ENCODE results near the gene MAGI1. TPM values are rescaled to one million over a fixed set of nuclear protein-coding genes. Genes with fewer than 3 reads are reported as not detected.

Gene MAGI1
- polyA plus RNA-seq, 1 of the 3 experiments (the other 2 are of a cell fraction) = 10.3 TPM

GRCh38 chr3:66033241-66034138, 5.2 kb downstream of the MAGI1 start:
- Histone ChIP-seq H3K4me1 (ENCODE audit: control insufficient read depth in 1 of 2, insufficient read depth in 2 of 2, low read depth in 1 of 2, low read length in 1 of 2) (peaks cover 0 to 18% of the 10 kb centered on the region in 2 experiments; a peak in 2 of 4 replicates), H3K27ac (ENCODE audit: low read depth in 2 of 2, low read length in 1 of 2) (no peak overlapping the region), H3K36me3 (replicated peaks in 1 of 2; ENCODE audit: control insufficient read depth in 1 of 2, insufficient read depth in 2 of 2, low read length in 1 of 2) (no peaks in the 10 kb centered on the region), H3K4me3 (ENCODE audit: low read depth in 2 of 2, low read length in 1 of 2) (no peak overlapping the region), H4K20me1 (ENCODE audit: insufficient read depth) (peaks cover 9% of the 10 kb centered on the region; the same call in 1 of the 2 replicates), H3F3A (replicated peaks; ENCODE audit: insufficient read depth) (no peaks in the 10 kb centered on the region), H3K9me2 (no peaks in the 10 kb centered on the region), H3K27me3 (ENCODE audit: insufficient read depth) (no peaks in the 10 kb centered on the region), H2AFZ (ENCODE audit: low read depth) (no peak overlapping the region), H3K79me2 (ENCODE audit: insufficient read depth) (peaks cover 100% of the 10 kb centered on the region), H3K9me3 (no peaks in the 10 kb centered on the region), H3K9ac (no peak overlapping the region), H3K4me2 (no peak overlapping the region)
- TF ChIP-seq, protein P1, sequence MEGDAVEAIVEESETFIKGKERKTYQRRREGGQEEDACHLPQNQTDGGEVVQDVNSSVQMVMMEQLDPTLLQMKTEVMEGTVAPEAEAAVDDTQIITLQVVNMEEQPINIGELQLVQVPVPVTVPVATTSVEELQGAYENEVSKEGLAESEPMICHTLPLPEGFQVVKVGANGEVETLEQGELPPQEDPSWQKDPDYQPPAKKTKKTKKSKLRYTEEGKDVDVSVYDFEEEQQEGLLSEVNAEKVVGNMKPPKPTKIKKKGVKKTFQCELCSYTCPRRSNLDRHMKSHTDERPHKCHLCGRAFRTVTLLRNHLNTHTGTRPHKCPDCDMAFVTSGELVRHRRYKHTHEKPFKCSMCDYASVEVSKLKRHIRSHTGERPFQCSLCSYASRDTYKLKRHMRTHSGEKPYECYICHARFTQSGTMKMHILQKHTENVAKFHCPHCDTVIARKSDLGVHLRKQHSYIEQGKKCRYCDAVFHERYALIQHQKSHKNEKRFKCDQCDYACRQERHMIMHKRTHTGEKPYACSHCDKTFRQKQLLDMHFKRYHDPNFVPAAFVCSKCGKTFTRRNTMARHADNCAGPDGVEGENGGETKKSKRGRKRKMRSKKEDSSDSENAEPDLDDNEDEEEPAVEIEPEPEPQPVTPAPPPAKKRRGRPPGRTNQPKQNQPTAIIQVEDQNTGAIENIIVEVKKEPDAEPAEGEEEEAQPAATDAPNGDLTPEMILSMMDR (IDR thresholded peaks at IDR 0.05) = no peak
- TF ChIP-seq, protein P2, sequence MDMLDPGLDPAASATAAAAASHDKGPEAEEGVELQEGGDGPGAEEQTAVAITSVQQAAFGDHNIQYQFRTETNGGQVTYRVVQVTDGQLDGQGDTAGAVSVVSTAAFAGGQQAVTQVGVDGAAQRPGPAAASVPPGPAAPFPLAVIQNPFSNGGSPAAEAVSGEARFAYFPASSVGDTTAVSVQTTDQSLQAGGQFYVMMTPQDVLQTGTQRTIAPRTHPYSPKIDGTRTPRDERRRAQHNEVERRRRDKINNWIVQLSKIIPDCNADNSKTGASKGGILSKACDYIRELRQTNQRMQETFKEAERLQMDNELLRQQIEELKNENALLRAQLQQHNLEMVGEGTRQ (IDR thresholded peaks at IDR 0.05; ENCODE audit: borderline replicate concordance, low read depth, low read length) = no peak
- TF ChIP-seq ELF1 (IDR thresholded peaks at IDR 0.05) = no peak
- TF ChIP-seq, protein P3, sequence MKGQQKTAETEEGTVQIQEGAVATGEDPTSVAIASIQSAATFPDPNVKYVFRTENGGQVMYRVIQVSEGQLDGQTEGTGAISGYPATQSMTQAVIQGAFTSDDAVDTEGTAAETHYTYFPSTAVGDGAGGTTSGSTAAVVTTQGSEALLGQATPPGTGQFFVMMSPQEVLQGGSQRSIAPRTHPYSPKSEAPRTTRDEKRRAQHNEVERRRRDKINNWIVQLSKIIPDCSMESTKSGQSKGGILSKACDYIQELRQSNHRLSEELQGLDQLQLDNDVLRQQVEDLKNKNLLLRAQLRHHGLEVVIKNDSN (IDR thresholded peaks at IDR 0.05; ENCODE audit: borderline replicate concordance, low read depth) = no peak
- no peak for TF ChIP-seq YY1 (IDR thresholded peaks at IDR 0.05; ENCODE audit: low read depth)
- no peak for DNase-seq
- POLR2A ChIA-PET = no interaction called here
- CTCF ChIA-PET = interaction anchor here (1.1 kb wide), 1 partner anchor 38 kb away, joined by 3 read pairs; no protein-coding TSS in a partner anchor
- WGBS (ENCODE audit: low lambda C conversion rate) = 86% methylated on average over 3 of the region's 3 CpGs

GRCh38 chr3:66031102-66031698, 7.5 kb downstream of the MAGI1 start:
- peaks cover 96% of the 10 kb centered on the region for H3K79me2 ChIP-seq (ENCODE audit: insufficient read depth)
- no peak for TF ChIP-seq NRF1 (IDR thresholded peaks at IDR 0.05; ENCODE audit: low read depth, low read length)
- no peak for TF ChIP-seq NFIC (IDR thresholded peaks at IDR 0.05; ENCODE audit: borderline replicate concordance)
- TF ChIP-seq JUND (IDR thresholded peaks at IDR 0.05) = no peak
- TF ChIP-seq ELF1 (IDR thresholded peaks at IDR 0.05) = no peak
- TF ChIP-seq, protein P4, sequence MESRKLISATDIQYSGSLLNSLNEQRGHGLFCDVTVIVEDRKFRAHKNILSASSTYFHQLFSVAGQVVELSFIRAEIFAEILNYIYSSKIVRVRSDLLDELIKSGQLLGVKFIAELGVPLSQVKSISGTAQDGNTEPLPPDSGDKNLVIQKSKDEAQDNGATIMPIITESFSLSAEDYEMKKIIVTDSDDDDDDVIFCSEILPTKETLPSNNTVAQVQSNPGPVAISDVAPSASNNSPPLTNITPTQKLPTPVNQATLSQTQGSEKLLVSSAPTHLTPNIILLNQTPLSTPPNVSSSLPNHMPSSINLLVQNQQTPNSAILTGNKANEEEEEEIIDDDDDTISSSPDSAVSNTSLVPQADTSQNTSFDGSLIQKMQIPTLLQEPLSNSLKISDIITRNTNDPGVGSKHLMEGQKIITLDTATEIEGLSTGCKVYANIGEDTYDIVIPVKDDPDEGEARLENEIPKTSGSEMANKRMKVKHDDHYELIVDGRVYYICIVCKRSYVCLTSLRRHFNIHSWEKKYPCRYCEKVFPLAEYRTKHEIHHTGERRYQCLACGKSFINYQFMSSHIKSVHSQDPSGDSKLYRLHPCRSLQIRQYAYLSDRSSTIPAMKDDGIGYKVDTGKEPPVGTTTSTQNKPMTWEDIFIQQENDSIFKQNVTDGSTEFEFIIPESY (IDR thresholded peaks at IDR 0.05; ENCODE audit: borderline replicate concordance, low read depth) = no peak
- no peak for TF ChIP-seq RAD21 (IDR thresholded peaks at IDR 0.05; ENCODE audit: low read length)
- no peak for TF ChIP-seq EP300 (IDR thresholded peaks at IDR 0.05; ENCODE audit: borderline replicate concordance in 1 of 2, low read depth in 1 of 2, low read length in 1 of 2)
- TF ChIP-seq, protein P5, sequence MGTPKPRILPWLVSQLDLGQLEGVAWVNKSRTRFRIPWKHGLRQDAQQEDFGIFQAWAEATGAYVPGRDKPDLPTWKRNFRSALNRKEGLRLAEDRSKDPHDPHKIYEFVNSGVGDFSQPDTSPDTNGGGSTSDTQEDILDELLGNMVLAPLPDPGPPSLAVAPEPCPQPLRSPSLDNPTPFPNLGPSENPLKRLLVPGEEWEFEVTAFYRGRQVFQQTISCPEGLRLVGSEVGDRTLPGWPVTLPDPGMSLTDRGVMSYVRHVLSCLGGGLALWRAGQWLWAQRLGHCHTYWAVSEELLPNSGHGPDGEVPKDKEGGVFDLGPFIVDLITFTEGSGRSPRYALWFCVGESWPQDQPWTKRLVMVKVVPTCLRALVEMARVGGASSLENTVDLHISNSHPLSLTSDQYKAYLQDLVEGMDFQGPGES (IDR thresholded peaks at IDR 0.05; ENCODE audit: low read depth, low read length) = no peak
- TF ChIP-seq, protein P2 (IDR thresholded peaks at IDR 0.05; ENCODE audit: borderline replicate concordance, low read depth, low read length) = no peak
- TF ChIP-seq TAF1 (IDR thresholded peaks at IDR 0.05; ENCODE audit: borderline replicate concordance, low read depth, low read length) = no peak
- TF ChIP-seq, protein P1 (IDR thresholded peaks at IDR 0.05) = no peak

More at GRCh38 chr3:66031102-66031698, 7.5 kb downstream of the MAGI1 start:
- no peaks in the 10 kb centered on the region for H3K9me2 ChIP-seq
- H3K9me3 ChIP-seq = no peaks in the 10 kb centered on the region
- ChIA-PET POLR2A (no interaction called here), CTCF (interaction anchor here (2.0 kb wide), 1 partner anchor 108 kb away, joined by 7 read pairs; no protein-coding TSS in a partner anchor)
- H3K27ac ChIP-seq (ENCODE audit: low read depth in 2 of 2, low read length in 1 of 2) = no peak overlapping the region
- no peak overlapping the region for H3K4me2 ChIP-seq
- no peak overlapping the region for H3K9ac ChIP-seq
- no peak overlapping the region for H2AFZ ChIP-seq (ENCODE audit: low read depth)
- no peaks in the 10 kb centered on the region for H3F3A ChIP-seq (replicated peaks; ENCODE audit: insufficient read depth)
- no peak overlapping the region for H3K4me3 ChIP-seq (ENCODE audit: low read depth in 2 of 2, low read length in 1 of 2)
- H4K20me1 ChIP-seq (ENCODE audit: insufficient read depth) = peaks cover 5% of the 10 kb centered on the region; the same call in 1 of the 2 replicates
- WGBS (ENCODE audit: low lambda C conversion rate) = 92% methylated on average over 6 of the region's 6 CpGs
- DNase-seq = no peak
- peaks cover 0 to 4% of the 10 kb centered on the region in 2 experiments; a peak in 2 of 4 replicates for H3K4me1 ChIP-seq (ENCODE audit: control insufficient read depth in 1 of 2, insufficient read depth in 2 of 2, low read depth in 1 of 2, low read length in 1 of 2)
- H3K27me3 ChIP-seq (ENCODE audit: insufficient read depth) = no peaks in the 10 kb centered on the region
- H3K36me3 ChIP-seq (replicated peaks in 1 of 2; ENCODE audit: control insufficient read depth in 1 of 2, insufficient read depth in 2 of 2, low read length in 1 of 2) = no peaks in the 10 kb centered on the region

Measured in SK-N-SH (cell line).